Caki2 (cell line): ENCODE measurements around the gene SDF2L1. TPM values are rescaled to one million over a fixed set of nuclear protein-coding genes. Genes with fewer than 3 reads are reported as not detected.

Source experiments
- total RNA-seq: library from RNA; depleted of rRNA; stranded (reverse); fragments of >200 nt; shearing (Covaris generic); gene quantifications from 2 replicates; pipeline ENCODE4 v1.2.3, GENCODE V29; 2014; ENCODE audit warnings: low replicate concordance; rRNA removed

SDF2L1 gene
- total RNA-seq, 1 experiment from 2014 or later = 39.5 TPM

Other genes with a start within 250 kb of the SDF2L1 start
- 4.3 and 4.8 TPM in 2 replicates for gene HIC2, start 224.9 kb upstream of the SDF2L1 start, total RNA-seq
- gene TMEM191C, start 174.9 kb upstream of the SDF2L1 start, total RNA-seq = 0.30 TPM in 1 of 2 replicates, not detected in the other
- 0.20 and 3.6 TPM in 2 replicates for gene RIMBP3C, start 90.8 kb upstream of the SDF2L1 start, total RNA-seq
- 32.6 and 46.2 TPM in 2 replicates for gene UBE2L3, start 74.6 kb upstream of the SDF2L1 start, total RNA-seq
- 158 and 165 TPM in 2 replicates for gene YDJC, start 12.3 kb upstream of the SDF2L1 start, total RNA-seq
- gene CCDC116, start 9.5 kb upstream of the SDF2L1 start, total RNA-seq = 0.07 TPM in 1 of 2 replicates, not detected in the other
- gene PPIL2, start 23.7 kb downstream of the SDF2L1 start, total RNA-seq = 13.4 and 15.8 TPM in 2 replicates
- gene YPEL1, start 93.5 kb downstream of the SDF2L1 start, total RNA-seq = 0.75 and 2.2 TPM in 2 replicates
- 27.8 and 34.9 TPM in 2 replicates for gene MAPK1, start 225.3 kb downstream of the SDF2L1 start, total RNA-seq